Brain microvascular endothelial cell (primary cell): ENCODE data around the gene TXNDC5.

ENCODE experiments used
- DNase-seq: peaks from one replicate; pipeline ENCODE4 v3.0.0-alpha.2; 2020
- H3K27ac ChIP-seq: fragments of 250-450 bp; sonication (Bioruptor Pico); 2 replicates; pipeline ENCODE4 v1.5.1; 2020; ENCODE audit warnings: mild to moderate bottlenecking, moderate library complexity
- H3K27me3 ChIP-seq: fragments of 250-450 bp; sonication (Bioruptor Pico); replicated peaks from 2 replicates; pipeline ENCODE4 v1.5.1; 2020; ENCODE audit warnings: mild to moderate bottlenecking
- H3K36me3 ChIP-seq: fragments of 250-450 bp; sonication (Bioruptor Pico); replicated peaks from 2 replicates; pipeline ENCODE4 v1.5.1; 2020; ENCODE audit warnings: mild to moderate bottlenecking
- H3K4me3 ChIP-seq: 2 replicates; pipeline ENCODE4 v1.5.1; 2011; ENCODE audit warnings: low read depth, mild to moderate bottlenecking, control low read depth, low read length, moderate library complexity
- in situ Hi-C: cut with HindIII; loops from 2 replicates; pipeline ENCODE4 v1.10.0; 2017; ENCODE audit warnings: low sequenced_read_pairs, low pct_ligation_motif_present
- TF ChIP-seq, protein P1 (sequence below): IDR thresholded peaks from 2 replicates; pipeline ENCODE4 v1.5.1; 2011; ENCODE audit warnings: low read depth, mild to moderate bottlenecking, moderate library complexity, low read length, control low read depth, inconsistent platforms; ENCODE audit errors: missing control alignments

Gene TXNDC5

GRCh38 chr6:7909323-7910276 is 988 bp downstream of the TXNDC5 start:
- Histone ChIP-seq H3K27me3 (no peaks in the 10 kb centered on the region), H3K4me3 (peak overlapping the region; percentile 84), H3K36me3 (peaks cover 2% of the 10 kb centered on the region), H3K27ac (peak overlapping the region; percentile 41)
- in situ Hi-C loops: no loop called here
- DNase-seq: peak; percentile 5
- TF ChIP-seq, protein P1, sequence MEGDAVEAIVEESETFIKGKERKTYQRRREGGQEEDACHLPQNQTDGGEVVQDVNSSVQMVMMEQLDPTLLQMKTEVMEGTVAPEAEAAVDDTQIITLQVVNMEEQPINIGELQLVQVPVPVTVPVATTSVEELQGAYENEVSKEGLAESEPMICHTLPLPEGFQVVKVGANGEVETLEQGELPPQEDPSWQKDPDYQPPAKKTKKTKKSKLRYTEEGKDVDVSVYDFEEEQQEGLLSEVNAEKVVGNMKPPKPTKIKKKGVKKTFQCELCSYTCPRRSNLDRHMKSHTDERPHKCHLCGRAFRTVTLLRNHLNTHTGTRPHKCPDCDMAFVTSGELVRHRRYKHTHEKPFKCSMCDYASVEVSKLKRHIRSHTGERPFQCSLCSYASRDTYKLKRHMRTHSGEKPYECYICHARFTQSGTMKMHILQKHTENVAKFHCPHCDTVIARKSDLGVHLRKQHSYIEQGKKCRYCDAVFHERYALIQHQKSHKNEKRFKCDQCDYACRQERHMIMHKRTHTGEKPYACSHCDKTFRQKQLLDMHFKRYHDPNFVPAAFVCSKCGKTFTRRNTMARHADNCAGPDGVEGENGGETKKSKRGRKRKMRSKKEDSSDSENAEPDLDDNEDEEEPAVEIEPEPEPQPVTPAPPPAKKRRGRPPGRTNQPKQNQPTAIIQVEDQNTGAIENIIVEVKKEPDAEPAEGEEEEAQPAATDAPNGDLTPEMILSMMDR: no peak

DNA sequence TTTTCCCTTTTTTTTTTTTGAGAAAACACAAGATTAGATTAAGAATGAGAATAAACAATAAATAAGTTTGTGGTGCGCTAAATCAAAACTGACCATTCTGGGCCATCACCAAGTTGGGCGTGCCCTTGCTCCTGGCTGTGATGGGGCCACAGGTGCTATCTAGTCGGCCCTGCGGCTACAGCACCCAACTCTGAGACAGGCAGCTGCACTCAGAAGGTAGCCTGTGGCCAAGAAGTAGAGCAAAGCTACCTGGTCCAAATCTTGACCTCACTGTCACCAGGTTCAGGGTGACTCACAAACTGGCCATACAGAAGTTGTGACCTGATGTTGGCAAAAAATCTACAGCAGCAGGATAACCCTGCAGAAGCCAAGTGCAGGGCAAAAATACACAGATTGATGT is 3.4 kb downstream of the TXNDC5 start:
- Histone ChIP-seq H3K36me3 (peaks cover 21% of the 10 kb centered on the region), H3K27ac (no peak overlapping the region)

DNA sequence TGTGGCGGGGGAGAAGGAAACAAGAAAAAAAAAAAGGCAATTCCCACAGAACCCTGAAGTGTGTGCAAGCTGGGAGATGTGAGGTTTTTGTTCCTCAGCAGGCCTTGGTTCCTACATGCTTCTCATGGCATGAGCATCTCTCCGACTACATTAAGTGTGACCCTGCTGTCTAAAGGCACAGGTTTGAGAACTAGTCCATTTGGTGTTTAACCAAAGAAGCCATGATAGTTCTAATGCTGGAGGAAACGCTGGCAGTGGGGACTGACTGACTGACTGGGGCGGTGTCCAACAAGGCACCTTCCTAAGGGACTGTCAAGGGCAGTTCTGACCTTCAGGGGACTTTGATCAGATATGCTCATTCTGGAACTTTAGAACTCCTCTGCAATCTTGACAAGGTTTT is 3.8 kb downstream of the TXNDC5 start:
- in situ Hi-C loops: no loop called here
- DNase-seq: no peak
- no peak overlapping the region for H3K4me3 ChIP-seq
- peaks cover 22% of the 10 kb centered on the region for H3K36me3 ChIP-seq
- no peak overlapping the region for H3K27ac ChIP-seq
- TF ChIP-seq, protein P1: no peak
- no peaks in the 10 kb centered on the region for H3K27me3 ChIP-seq

More for the DNA sequence above, 3.4 kb downstream of the TXNDC5 start:
- in situ Hi-C loops: no loop called here
- no peaks in the 10 kb centered on the region for H3K27me3 ChIP-seq
- H3K4me3 ChIP-seq: no peak overlapping the region
- DNase-seq: no peak
- TF ChIP-seq, protein P1: no peak

GRCh38 chr6:7905416-7905815 is 5.2 kb downstream of the TXNDC5 start:
- Histone ChIP-seq H3K36me3 (peaks cover 34% of the 10 kb centered on the region), H3K27ac (no peak overlapping the region), H3K4me3 (no peak overlapping the region), H3K27me3 (no peaks in the 10 kb centered on the region)
- DNase-seq: no peak
- TF ChIP-seq, protein P1: no peak
- in situ Hi-C loops: no loop called here

- TF ChIP-seq, protein P1: no peak
- no peak overlapping the region for H3K4me3 ChIP-seq
- no peaks in the 10 kb centered on the region for H3K27me3 ChIP-seq
- in situ Hi-C loops: no loop called here
- no peak for DNase-seq
- no peak overlapping the region for H3K27ac ChIP-seq
- peaks cover 41% of the 10 kb centered on the region for H3K36me3 ChIP-seq
These were observed 5.8 kb downstream of the TXNDC5 start for GRCh38 chr6:7904654-7905319.
